HL-60 (cell line): ENCODE data around the gene CCDC197.

Experiments
- DNase-seq, 2 experiments: peaks; one replicate each; pipeline ENCODE4 v3.0.0-alpha.2; 2010 to 2020; ENCODE audit warnings: low read depth in 1 of 2, low spot score in 1 of 2
- H3K27ac ChIP-seq: fragments of 250-450 bp; sonication (Bioruptor Pico); replicated peaks from 2 replicates; pipeline ENCODE4 v1.5.1; 2020; ENCODE audit warnings: mild to moderate bottlenecking, moderate library complexity
- H3K27me3 ChIP-seq: fragments of 250-450 bp; sonication (Bioruptor Pico); 2 replicates; pipeline ENCODE4 v1.5.1; 2021; ENCODE audit warnings: mild to moderate bottlenecking, moderate library complexity; ENCODE audit not compliant: insufficient read depth, poor library complexity, severe bottlenecking
- H3K4me3 ChIP-seq: replicated peaks from 2 replicates; pipeline ENCODE4 v1.5.1; 2011; ENCODE audit warnings: mild to moderate bottlenecking, control low read depth, low read length; ENCODE audit not compliant: insufficient read depth
- GABPA ChIP-seq: IDR thresholded peaks from 2 replicates; pipeline ENCODE4 v1.6.1; 2012; ENCODE audit warnings: low read depth
- POLR2AphosphoS5 ChIP-seq: IDR thresholded peaks from 2 replicates; pipeline ENCODE4 v1.6.1; 2012; ENCODE audit warnings: low read depth
- SPI1 ChIP-seq: IDR thresholded peaks from 2 replicates; pipeline ENCODE4 v1.6.1; 2012; ENCODE audit warnings: low read depth, mild to moderate bottlenecking, borderline replicate concordance
- TF ChIP-seq, protein P1 (sequence below): IDR thresholded peaks from 2 replicates; pipeline ENCODE4 v1.6.1; 2012; ENCODE audit warnings: low read depth; ENCODE audit not compliant: insufficient replicate concordance
- TF ChIP-seq, protein P2 (sequence below): IDR thresholded peaks from one replicate; pipeline ENCODE4 v1.5.1; 2011; ENCODE audit warnings: low read length, control low read depth, inconsistent platforms; ENCODE audit not compliant: insufficient read depth

Gene CCDC197

DNA sequence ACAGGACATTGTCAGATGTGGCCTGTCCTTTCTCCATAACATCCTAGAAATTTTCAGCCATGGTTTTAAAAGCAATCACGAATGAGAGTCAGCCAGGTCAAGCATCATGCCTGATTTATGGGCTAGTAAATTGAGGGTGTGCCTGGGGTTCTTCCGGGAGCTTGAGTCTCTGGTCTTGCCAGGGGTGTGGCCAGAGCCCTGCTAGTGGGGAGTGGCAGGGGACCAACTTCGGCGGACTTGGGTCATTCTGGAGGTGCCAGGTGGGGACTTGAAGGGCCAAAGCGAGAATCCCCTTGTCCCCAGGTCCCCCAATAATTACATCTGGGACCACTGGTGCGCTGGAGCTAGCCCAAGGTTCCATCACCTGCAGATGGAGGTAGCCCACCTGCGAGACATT is 34.8 kb downstream of the CCDC197 start:
- DNase-seq = no peak
- Histone ChIP-seq H3K4me3 (no peak overlapping the region), H3K27ac (no peak overlapping the region), H3K27me3 (no peaks in the 10 kb centered on the region)
- TF ChIP-seq, protein P1, sequence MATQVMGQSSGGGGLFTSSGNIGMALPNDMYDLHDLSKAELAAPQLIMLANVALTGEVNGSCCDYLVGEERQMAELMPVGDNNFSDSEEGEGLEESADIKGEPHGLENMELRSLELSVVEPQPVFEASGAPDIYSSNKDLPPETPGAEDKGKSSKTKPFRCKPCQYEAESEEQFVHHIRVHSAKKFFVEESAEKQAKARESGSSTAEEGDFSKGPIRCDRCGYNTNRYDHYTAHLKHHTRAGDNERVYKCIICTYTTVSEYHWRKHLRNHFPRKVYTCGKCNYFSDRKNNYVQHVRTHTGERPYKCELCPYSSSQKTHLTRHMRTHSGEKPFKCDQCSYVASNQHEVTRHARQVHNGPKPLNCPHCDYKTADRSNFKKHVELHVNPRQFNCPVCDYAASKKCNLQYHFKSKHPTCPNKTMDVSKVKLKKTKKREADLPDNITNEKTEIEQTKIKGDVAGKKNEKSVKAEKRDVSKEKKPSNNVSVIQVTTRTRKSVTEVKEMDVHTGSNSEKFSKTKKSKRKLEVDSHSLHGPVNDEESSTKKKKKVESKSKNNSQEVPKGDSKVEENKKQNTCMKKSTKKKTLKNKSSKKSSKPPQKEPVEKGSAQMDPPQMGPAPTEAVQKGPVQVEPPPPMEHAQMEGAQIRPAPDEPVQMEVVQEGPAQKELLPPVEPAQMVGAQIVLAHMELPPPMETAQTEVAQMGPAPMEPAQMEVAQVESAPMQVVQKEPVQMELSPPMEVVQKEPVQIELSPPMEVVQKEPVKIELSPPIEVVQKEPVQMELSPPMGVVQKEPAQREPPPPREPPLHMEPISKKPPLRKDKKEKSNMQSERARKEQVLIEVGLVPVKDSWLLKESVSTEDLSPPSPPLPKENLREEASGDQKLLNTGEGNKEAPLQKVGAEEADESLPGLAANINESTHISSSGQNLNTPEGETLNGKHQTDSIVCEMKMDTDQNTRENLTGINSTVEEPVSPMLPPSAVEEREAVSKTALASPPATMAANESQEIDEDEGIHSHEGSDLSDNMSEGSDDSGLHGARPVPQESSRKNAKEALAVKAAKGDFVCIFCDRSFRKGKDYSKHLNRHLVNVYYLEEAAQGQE = no peak
- TF ChIP-seq, protein P2, sequence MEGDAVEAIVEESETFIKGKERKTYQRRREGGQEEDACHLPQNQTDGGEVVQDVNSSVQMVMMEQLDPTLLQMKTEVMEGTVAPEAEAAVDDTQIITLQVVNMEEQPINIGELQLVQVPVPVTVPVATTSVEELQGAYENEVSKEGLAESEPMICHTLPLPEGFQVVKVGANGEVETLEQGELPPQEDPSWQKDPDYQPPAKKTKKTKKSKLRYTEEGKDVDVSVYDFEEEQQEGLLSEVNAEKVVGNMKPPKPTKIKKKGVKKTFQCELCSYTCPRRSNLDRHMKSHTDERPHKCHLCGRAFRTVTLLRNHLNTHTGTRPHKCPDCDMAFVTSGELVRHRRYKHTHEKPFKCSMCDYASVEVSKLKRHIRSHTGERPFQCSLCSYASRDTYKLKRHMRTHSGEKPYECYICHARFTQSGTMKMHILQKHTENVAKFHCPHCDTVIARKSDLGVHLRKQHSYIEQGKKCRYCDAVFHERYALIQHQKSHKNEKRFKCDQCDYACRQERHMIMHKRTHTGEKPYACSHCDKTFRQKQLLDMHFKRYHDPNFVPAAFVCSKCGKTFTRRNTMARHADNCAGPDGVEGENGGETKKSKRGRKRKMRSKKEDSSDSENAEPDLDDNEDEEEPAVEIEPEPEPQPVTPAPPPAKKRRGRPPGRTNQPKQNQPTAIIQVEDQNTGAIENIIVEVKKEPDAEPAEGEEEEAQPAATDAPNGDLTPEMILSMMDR = no peak
- TF ChIP-seq POLR2AphosphoS5 (no peak), GABPA (no peak), SPI1 (no peak)

DNA sequence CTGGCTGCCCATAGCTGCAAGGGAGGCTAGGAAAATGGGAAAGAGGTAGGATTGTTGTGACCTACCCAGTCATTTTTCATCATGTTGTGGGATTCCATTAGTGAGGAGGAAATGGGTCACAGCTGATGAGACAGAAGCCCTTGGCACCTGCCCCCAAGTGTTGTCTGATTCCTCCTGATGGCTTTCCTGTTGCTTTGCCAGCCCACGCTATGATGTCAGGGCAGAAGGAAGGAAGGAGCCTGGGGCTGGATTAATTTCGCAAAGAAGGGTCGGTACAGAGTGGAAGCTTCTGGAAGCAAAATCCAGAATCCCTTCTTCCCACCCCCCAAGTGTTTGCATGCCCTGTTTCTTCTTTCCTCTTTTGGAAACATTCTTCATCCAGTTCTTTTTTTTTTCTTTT is 37.8 kb downstream of the CCDC197 start:
- no peak for TF ChIP-seq GABPA
- TF ChIP-seq SPI1 = no peak
- TF ChIP-seq, protein P1 = no peak
- no peak for TF ChIP-seq POLR2AphosphoS5
- TF ChIP-seq, protein P2 = no peak
- no peak overlapping the region for H3K4me3 ChIP-seq
- no peak for DNase-seq
- H3K27me3 ChIP-seq = no peaks in the 10 kb centered on the region
- H3K27ac ChIP-seq = no peak overlapping the region

DNA sequence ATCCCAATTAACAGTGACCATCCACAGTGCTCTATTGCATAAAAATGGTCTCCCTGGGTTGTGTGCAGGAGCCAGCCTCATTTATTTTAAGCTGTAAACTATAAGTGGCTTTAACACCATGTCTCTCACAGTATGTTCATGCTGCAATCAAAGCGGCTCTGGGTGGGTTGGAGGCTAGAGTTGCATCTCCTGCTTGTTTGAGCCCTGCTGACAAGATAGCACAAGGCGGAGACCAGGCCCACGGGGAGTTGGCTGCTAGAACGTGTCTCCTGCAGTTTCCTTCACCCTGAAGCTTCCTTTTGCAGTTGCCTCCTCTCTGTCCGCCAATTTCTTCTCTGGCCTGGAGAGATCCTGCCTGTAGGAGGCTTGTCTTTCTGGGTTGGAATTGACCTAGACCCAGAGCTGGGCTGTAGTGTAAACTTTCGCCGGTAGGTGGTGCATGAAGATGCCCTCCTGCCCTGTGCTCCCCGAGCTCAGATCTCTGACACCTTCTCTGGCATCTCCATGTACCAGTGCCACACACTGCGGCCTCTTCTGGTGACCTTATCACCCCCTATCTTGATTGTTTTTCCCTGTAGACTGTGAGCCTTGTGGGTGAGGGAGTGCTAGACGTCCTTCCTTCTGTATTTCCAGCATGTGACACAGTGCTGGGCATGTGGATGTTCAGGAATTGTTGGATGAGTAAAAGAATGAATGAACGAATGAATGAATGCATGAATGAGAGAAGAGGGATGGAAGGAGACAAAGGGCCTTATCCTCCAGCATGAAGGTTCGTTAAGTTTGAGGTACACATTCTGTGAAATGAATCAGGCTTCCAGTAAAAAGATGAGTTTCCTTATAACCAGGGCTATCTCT is 39.4 kb downstream of the CCDC197 start:
- H3K4me3 ChIP-seq = no peak overlapping the region
- H3K27ac ChIP-seq = no peak overlapping the region
- TF ChIP-seq GABPA = no peak
- TF ChIP-seq, protein P2 = peak; percentile 78
- no peaks in the 10 kb centered on the region for H3K27me3 ChIP-seq
- DNase-seq = peak; percentile 47 to 71

DNA sequence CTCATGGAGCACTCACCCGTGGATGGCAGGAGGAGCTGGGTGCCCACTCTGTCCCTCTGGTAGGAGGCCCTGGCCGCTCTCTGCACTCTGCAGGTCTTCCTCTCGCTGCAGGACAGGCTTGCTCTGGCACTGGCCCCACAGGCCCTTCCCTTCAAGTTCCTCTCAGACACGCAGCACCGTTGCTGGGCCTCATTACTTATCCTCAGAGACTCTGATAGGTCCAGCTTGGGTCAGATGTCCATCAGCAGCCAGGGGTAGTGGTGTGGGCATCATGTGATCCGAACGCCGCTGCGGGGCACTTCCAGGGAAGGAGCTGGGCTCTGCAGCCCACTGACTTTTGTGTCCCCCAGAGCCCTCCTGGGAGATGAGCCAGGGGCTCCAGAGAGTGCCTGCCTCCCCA is 40.9 kb downstream of the CCDC197 start:
- H3K4me3 ChIP-seq = no peak overlapping the region
- no peak for DNase-seq
- TF ChIP-seq POLR2AphosphoS5 (no peak), GABPA (no peak), SPI1 (no peak)
- TF ChIP-seq, protein P2 = no peak
- TF ChIP-seq, protein P1 = no peak

More for the DNA sequence above, 40.9 kb downstream of the CCDC197 start:
- Histone ChIP-seq H3K27ac (no peak overlapping the region), H3K27me3 (no peaks in the 10 kb centered on the region)
